ENCODE results near the gene CYP4Z1.
"Not testable (repeated sequence)": the region's sequence is repeated elsewhere in the genome, so short reads cannot be mapped to it uniquely, and the experiment has no call there.

The CYP4Z1 gene

GRCh38 chr1:47128854-47129253 lies 61.8 kb downstream of the CYP4Z1 start:
- not testable (repeated sequence) for DNase-seq (ENCODE audit: low read depth)

GRCh38 chr1:47129489-47130230 lies 62.6 kb downstream of the CYP4Z1 start:
- DNase-seq (ENCODE audit: low read depth), result not testable (repeated sequence)

GRCh38 chr1:47132665-47133064 lies 65.6 kb downstream of the CYP4Z1 start:
- DNase-seq (ENCODE audit: low read depth), result not testable (repeated sequence)

- DNase-seq (ENCODE audit: low read depth), result no peak
Measured at GRCh38 chr1:47137198-47137597, 70.2 kb downstream of the CYP4Z1 start, which contains the start of gene CYP4A22. CYP4A22 (plus strand) TSS chr1:47137441; CDS start chr1:47137486, 45 bp downstream.

- DNase-seq (ENCODE audit: low read depth), result no peak
Measured at GRCh38 chr1:47137925-47138615, 71.0 kb downstream of the CYP4Z1 start.

GRCh38 chr1:47140358-47140757 lies 73.3 kb downstream of the CYP4Z1 start:
- not testable (repeated sequence) for DNase-seq (ENCODE audit: low read depth)

- DNase-seq (ENCODE audit: low read depth), result not testable (repeated sequence)
Measured at GRCh38 chr1:47143654-47144053, 76.6 kb downstream of the CYP4Z1 start.

- not testable (repeated sequence) for DNase-seq (ENCODE audit: low read depth)
Measured at GRCh38 chr1:47146495-47146894, 79.5 kb downstream of the CYP4Z1 start.

GRCh38 chr1:47147047-47147785 lies 80.2 kb downstream of the CYP4Z1 start:
- no peak for DNase-seq (ENCODE audit: low read depth)

GRCh38 chr1:47149162-47149561 lies 82.1 kb downstream of the CYP4Z1 start:
- DNase-seq (ENCODE audit: low read depth), result not testable (repeated sequence)

GRCh38 chr1:47156457-47156856 lies 89.4 kb downstream of the CYP4Z1 start:
- not testable (repeated sequence) for DNase-seq (ENCODE audit: low read depth)

- DNase-seq (ENCODE audit: low read depth), result not testable (repeated sequence)
Measured at GRCh38 chr1:47157957-47158356, 90.9 kb downstream of the CYP4Z1 start.

- DNase-seq (ENCODE audit: low read depth), result no peak
Measured at GRCh38 chr1:47160716-47161115, 93.7 kb downstream of the CYP4Z1 start.

GRCh38 chr1:47161298-47162040 lies 94.4 kb downstream of the CYP4Z1 start:
- DNase-seq (ENCODE audit: low read depth), result no peak

GRCh38 chr1:47164552-47164951 lies 97.5 kb downstream of the CYP4Z1 start:
- DNase-seq (ENCODE audit: low read depth), result no peak

All from T-helper 22 cell (primary cell).